Measurements from ENCODE around the gene STK17A.
"Not testable (repeated sequence)": the region's sequence is repeated elsewhere in the genome, so short reads cannot be mapped to it uniquely, and the experiment has no call there.

Gene STK17A

GRCh38 chr7:43666938-43667337, 84.0 kb downstream of the STK17A start:
- H3K4me3 ChIP-seq, result no peak overlapping the region
- no peak overlapping the region for H3K4me2 ChIP-seq
- H3K4me1 ChIP-seq, result no peaks in the 10 kb centered on the region
- no peak overlapping the region for H3K9ac ChIP-seq
- H3K27me3 ChIP-seq, result no peaks in the 10 kb centered on the region
- H3K36me3 ChIP-seq, result peaks cover 67% of the 10 kb centered on the region
- H4K20me1 ChIP-seq, result no peaks in the 10 kb centered on the region
- H3K27ac ChIP-seq, result no peak overlapping the region
- peaks cover 85% of the 10 kb centered on the region for H3K9me3 ChIP-seq
- no peak for TF ChIP-seq Cebpa-rat (IDR thresholded peaks at IDR 0.05)

DNA sequence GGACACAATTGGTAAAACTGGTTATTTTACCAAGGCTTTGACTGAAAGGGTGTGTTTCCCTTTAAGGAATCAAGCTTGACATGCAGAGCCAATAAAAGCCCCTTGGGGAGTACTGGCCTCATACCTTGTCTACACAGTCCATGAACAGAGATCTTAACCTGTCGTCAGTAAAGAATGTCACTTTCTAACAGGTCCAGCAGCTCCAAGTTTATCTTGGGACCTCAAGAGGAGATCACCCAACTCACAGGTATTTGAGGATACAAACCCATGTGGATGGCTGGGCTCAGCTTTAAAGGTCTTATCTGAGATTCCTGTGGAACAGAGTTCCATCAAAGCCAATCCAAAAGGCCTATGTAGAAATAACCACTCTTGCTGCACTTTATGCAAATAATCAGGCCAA, 85.1 kb downstream of the STK17A start:
- no peaks in the 10 kb centered on the region for H3K4me1 ChIP-seq
- H3K9me3 ChIP-seq, result peaks cover 88% of the 10 kb centered on the region
- no peak overlapping the region for H3K4me3 ChIP-seq
- peaks cover 65% of the 10 kb centered on the region for H3K36me3 ChIP-seq
- TF ChIP-seq Cebpa-rat (IDR thresholded peaks at IDR 0.05), result no peak
- H3K27me3 ChIP-seq, result no peaks in the 10 kb centered on the region
- H3K27ac ChIP-seq, result no peak overlapping the region
- no peaks in the 10 kb centered on the region for H4K20me1 ChIP-seq
- H3K9ac ChIP-seq, result no peak overlapping the region
- H3K4me2 ChIP-seq, result no peak overlapping the region

- no peak overlapping the region for H3K4me2 ChIP-seq
These were observed 86.6 kb downstream of the STK17A start for GRCh38 chr7:43669286-43670081.

DNA sequence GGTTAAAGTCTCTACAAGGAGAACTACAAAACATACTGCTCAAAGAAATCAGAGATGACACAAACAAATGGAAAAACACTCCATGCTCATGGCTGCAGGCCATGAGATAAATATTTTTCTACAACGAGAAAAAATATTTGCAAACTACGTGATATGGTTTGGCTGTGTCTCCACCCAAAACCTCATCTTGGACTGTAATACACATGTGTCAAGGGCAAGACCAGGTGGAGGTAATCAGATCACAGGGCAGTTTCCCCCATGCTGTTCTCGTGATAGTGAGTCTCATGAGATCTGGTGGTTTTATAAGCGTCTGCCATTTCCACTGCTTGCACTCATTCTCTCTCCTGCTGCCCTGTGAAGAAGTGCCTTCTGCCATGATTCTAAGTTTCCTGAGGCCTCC, 88.6 kb downstream of the STK17A start:
- H3K27ac ChIP-seq, result no peak overlapping the region
- H3K4me2 ChIP-seq, result no peak overlapping the region
- H4K20me1 ChIP-seq, result no peaks in the 10 kb centered on the region
- H3K4me1 ChIP-seq, result no peaks in the 10 kb centered on the region
- no peaks in the 10 kb centered on the region for H3K27me3 ChIP-seq
- no peak overlapping the region for H3K4me3 ChIP-seq
- H3K9ac ChIP-seq, result no peak overlapping the region
- no peak for TF ChIP-seq Cebpa-rat (IDR thresholded peaks at IDR 0.05)
- peaks cover 92% of the 10 kb centered on the region for H3K9me3 ChIP-seq
- peaks cover 59% of the 10 kb centered on the region for H3K36me3 ChIP-seq

More at GRCh38 chr7:43669286-43670081, 86.6 kb downstream of the STK17A start:
- Histone ChIP-seq H3K9me3 (peaks cover 91% of the 10 kb centered on the region), H3K4me1 (no peaks in the 10 kb centered on the region), H3K4me3 (no peak overlapping the region), H3K36me3 (peaks cover 62% of the 10 kb centered on the region), H3K27ac (no peak overlapping the region), H3K27me3 (no peaks in the 10 kb centered on the region), H3K9ac (no peak overlapping the region), H4K20me1 (no peaks in the 10 kb centered on the region)
- TF ChIP-seq Cebpa-rat (IDR thresholded peaks at IDR 0.05), result no peak

DNA sequence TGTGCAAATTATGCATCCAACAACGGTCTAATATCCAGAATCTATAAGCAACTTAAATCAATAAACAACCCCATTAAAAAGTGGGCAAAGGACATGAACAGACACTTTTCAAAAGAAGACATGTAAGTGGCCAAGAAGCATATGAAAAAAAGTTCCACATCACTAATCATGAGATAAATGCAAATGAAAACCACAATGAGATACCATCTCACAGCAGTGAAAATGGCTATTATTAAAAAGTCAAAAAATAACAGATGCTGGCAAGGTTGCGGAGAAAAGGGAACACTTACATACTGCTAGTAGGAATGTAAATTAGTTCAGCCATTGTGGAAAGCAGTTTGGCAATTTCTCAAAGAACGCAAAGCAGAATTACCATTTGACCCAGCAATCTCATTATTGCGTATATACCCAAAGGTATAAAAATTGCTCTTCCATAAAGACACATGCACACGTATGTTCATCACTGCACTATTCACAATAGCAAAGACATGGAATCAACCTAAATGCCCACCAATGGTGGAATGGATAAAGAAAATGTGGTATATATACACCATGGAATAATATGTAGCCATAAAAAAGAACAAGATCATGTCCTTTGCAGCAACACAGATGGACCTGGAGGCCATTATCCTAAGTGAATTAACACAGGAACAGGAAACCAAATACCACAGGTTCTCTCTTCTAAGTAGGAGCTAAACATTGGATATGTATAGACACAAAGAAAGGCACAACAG, 90.5 kb downstream of the STK17A start:
- H3K4me1 ChIP-seq, H3K27ac ChIP-seq, H3K4me3 ChIP-seq, H3K4me2 ChIP-seq, H3K27me3 ChIP-seq, H4K20me1 ChIP-seq, H3K9ac ChIP-seq: not testable (repeated sequence)
- Histone ChIP-seq H3K9me3 (peaks cover 84% of the 10 kb centered on the region), H3K36me3 (peaks cover 49% of the 10 kb centered on the region)

DNA sequence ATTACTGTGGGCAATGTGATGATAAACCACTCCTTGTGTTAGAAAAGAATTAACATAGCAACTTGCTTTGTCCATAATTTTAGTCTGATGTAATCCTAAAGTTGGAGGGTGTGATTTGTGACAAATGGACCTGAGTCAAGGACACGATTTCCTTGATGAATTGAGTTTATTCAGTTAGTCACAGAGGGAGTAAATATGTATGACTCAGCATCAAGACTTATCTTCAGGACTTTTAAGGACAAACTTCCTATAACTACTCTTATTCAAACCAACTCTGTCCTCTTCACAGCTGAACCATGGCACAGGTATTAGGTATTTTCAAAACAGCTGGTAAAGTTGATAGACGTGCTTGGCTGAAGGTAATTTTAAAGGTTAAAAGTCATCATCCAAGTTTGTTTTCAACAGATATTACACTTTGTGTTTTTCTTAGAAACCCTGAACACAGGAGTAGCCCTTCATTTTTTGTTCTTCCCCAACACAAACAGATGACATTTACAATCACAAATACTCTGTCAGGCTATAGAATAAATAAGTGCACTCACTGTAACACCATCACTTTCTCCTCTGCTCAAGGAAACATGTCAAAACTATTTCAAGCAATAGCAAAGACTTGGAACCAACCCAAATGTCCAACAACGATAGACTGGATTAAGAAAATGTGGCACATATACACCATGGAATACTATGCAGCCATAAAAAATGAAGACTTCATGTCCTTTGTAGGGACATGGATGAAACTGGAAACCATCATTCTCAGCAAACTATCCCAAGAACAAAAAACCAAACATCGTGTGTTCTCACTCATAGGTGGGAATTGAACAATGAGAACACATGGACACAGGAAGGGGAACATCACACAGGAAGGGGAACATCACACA, 91.9 kb downstream of the STK17A start:
- no peak overlapping the region for H3K4me3 ChIP-seq
- H3K36me3 ChIP-seq, result peaks cover 35% of the 10 kb centered on the region
- H3K4me1 ChIP-seq, result no peaks in the 10 kb centered on the region
- peaks cover 12% of the 10 kb centered on the region; the same call in 1 of the 2 replicates for H4K20me1 ChIP-seq
- no peaks in the 10 kb centered on the region for H3K27me3 ChIP-seq
- H3K27ac ChIP-seq, result no peak overlapping the region
- no peak overlapping the region for H3K4me2 ChIP-seq
- peaks cover 79% of the 10 kb centered on the region for H3K9me3 ChIP-seq
- H3K9ac ChIP-seq, result no peak overlapping the region
- TF ChIP-seq Cebpa-rat (IDR thresholded peaks at IDR 0.05), result no peak
